B cell (primary cell): ENCODE data around the gene DAB1. TPM values are rescaled to one million over a fixed set of nuclear protein-coding genes. Genes with fewer than 3 reads are reported as not detected.

Experiments used
- ATAC-seq: fragments of 200-7000 bp; cut with Tn5 transposase; one replicate; pipeline ENCODE4 v1.10.0; 2021; ENCODE audit warnings: low read depth, mild to moderate bottlenecking, moderate number of reproducible peaks, moderate library complexity
- CTCF ChIA-PET: fragments of 350-600 bp; sonication (Branson Sonifier 250); formaldehyde crosslinking; loops from one replicate; lab custom pipeline; 2021; ENCODE audit warnings: antibody characterized with exemption, inconsistent platforms; lab: Charles Lee
- POLR2A ChIA-PET: fragments of 350-600 bp; sonication (Branson Sonifier 250); formaldehyde crosslinking; loops from one replicate; lab custom pipeline; 2021; ENCODE audit warnings: antibody characterized with exemption; lab: Charles Lee
- DNase-seq: peaks from one replicate; pipeline ENCODE4 v3.0.0; 2013
- H2AFZ ChIP-seq: 2 replicates; pipeline ENCODE4 v1.6.1; 2012; ENCODE audit warnings: mild to moderate bottlenecking, low read depth, low read length; ENCODE audit not compliant: insufficient read depth, poor library complexity, severe bottlenecking
- H3K27ac ChIP-seq, 2 donors: 1 replicate in 1 of 2; 2 replicates in 1 of 2; pipeline ENCODE4 v1.5.1; 2012 to 2013; ENCODE audit warnings: low read length in 2 of 2, mild to moderate bottlenecking in 2 of 2, moderate library complexity in 1 of 2
- H3K27me3 ChIP-seq, 4 experiments: fragments of 200-600 bp in 1 of 4; sonication (generic) in 1 of 4; replicated peaks in 1 of 4; 1 replicate in 2 of 4; 2 replicates in 2 of 4; pipeline versions ENCODE4 v1.6.1 to v1.7.0; 2013 to 2016; ENCODE audit warnings: low read length in 3 of 4, mild to moderate bottlenecking in 2 of 4, mixed read lengths in 1 of 4, moderate library complexity in 1 of 4; ENCODE audit not compliant: insufficient read depth in 4 of 4, control insufficient read depth in 3 of 4; ENCODE audit errors: control extremely low read depth in 1 of 4
- H3K36me3 ChIP-seq, 2 experiments: replicated peaks in 1 of 2; 1 replicate in 1 of 2; 2 replicates in 1 of 2; pipeline versions ENCODE4 v1.6.1 to v1.7.1; 2013; ENCODE audit warnings: low read length in 1 of 2; ENCODE audit not compliant: insufficient read depth in 2 of 2, control insufficient read depth in 1 of 2; ENCODE audit errors: control extremely low read depth in 1 of 2, extremely low read depth in 1 of 2
- H3K4me1 ChIP-seq, 2 donors: fragments of 200-600 bp in 1 of 2; sonication (generic) in 1 of 2; 1 replicate in 1 of 2; 2 replicates in 1 of 2; pipeline versions ENCODE4 v1.5.1 to v1.6.1; 2013 to 2017; ENCODE audit warnings: low read length in 2 of 2; ENCODE audit not compliant: control insufficient read depth in 2 of 2, insufficient read depth in 2 of 2
- H3K4me2 ChIP-seq: replicated peaks from 2 replicates; pipeline ENCODE3; 2012; ENCODE audit warnings: mild to moderate bottlenecking, low read depth, low read length; ENCODE audit not compliant: poor library complexity, severe bottlenecking
- H3K4me3 ChIP-seq, 5 experiments: fragments of 200-600 bp in 1 of 5; sonication (generic) in 1 of 5; 1 replicate in 3 of 5; 2 replicates in 2 of 5; pipeline versions ENCODE4 v1.5.1 to v1.7.0; 2011 to 2016; ENCODE audit warnings: low read length in 4 of 5, mild to moderate bottlenecking in 4 of 5, low read depth in 2 of 5, control low read depth in 1 of 5, moderate library complexity in 1 of 5; ENCODE audit not compliant: insufficient read depth in 1 of 5; ENCODE audit errors: control extremely low read depth in 1 of 5, extremely low read depth in 1 of 5
- H3K79me2 ChIP-seq: fragments of 200-600 bp; sonication (generic); one replicate; pipeline ENCODE4 v1.6.0; 2016; ENCODE audit warnings: low read length; ENCODE audit not compliant: control insufficient read depth, insufficient read depth
- H3K9ac ChIP-seq: fragments of 200-600 bp; sonication (generic); 2 replicates; pipeline ENCODE4 v1.6.1; 2017; ENCODE audit warnings: mild to moderate bottlenecking, low read length, moderate library complexity
- H3K9me3 ChIP-seq, 3 donors: one replicate each; pipeline versions ENCODE4 v1.6.1 to v1.7.1; 2013; ENCODE audit warnings: low read length in 2 of 3; ENCODE audit not compliant: control insufficient read depth in 2 of 3, insufficient read depth in 1 of 3; ENCODE audit errors: control extremely low read depth in 1 of 3
- H4K20me1 ChIP-seq: 2 replicates; pipeline ENCODE4 v1.6.0; 2012; ENCODE audit warnings: mild to moderate bottlenecking, low read length; ENCODE audit not compliant: insufficient read depth, control insufficient read depth, poor library complexity, severe bottlenecking
- H3K27ac Mint-ChIP-seq: one replicate; pipeline ENCODE4 v1.8.0; 2021; ENCODE audit warnings: mixed read lengths
- H3K27me3 Mint-ChIP-seq: one replicate; pipeline ENCODE4 v1.8.0; 2021; ENCODE audit warnings: mixed read lengths
- H3K4me1 Mint-ChIP-seq: one replicate; pipeline ENCODE4 v1.8.0; 2021; ENCODE audit warnings: mixed read lengths
- H3K4me3 Mint-ChIP-seq: one replicate; pipeline ENCODE4 v1.8.0; 2021; ENCODE audit warnings: mixed read lengths
- H3K9me3 Mint-ChIP-seq: one replicate; pipeline ENCODE4 v1.8.0; 2022; ENCODE audit warnings: mixed read lengths; ENCODE audit not compliant: insufficient read depth
- CTCF ChIP-seq: fragments of 200-600 bp; IDR thresholded peaks from one replicate; pipeline ENCODE4 v1.8.0; 2022; ENCODE audit warnings: antibody characterized with exemption, mild to moderate bottlenecking
- EZH2 ChIP-seq: IDR thresholded peaks from 2 replicates; pipeline ENCODE4 v1.6.1; 2012; ENCODE audit warnings: borderline replicate concordance, low read depth, mild to moderate bottlenecking, moderate library complexity, low read length; ENCODE audit not compliant: insufficient read depth, poor library complexity, severe bottlenecking
- WGBS: methylation state at CpG from one replicate; pipeline ENCODE4 v1.1.5; 2013; ENCODE audit warnings: missing lambda C conversion rate; ENCODE audit not compliant: insufficient coverage; 5-methylcytosine and 5-hydroxymethylcytosine counted together
- intact Hi-C: fragments of 100-400 bp; cut with micrococcal nuclease; formaldehyde crosslinking; loops from one replicate; pipeline ENCODE4 v1.10.0; 2022
- polyA plus RNA-seq: library from polyadenylated mRNA; depleted of rRNA; stranded (reverse); fragments of >200 nt; gene quantifications from 2 replicates; pipeline ENCODE4 v1.2.3, GENCODE V29; 2012
- total RNA-seq, 2 donors: library from RNA; stranded (reverse); fragments of 120-200 nt in 1 of 2; gene quantifications; 1 replicate in 1 of 2; 2 replicates in 1 of 2; pipeline versions ENCODE4 v1.2.3 to v1.2.4, GENCODE V29; 2013 to 2022

Gene DAB1
- total and polyA plus RNA-seq, 2 donors (not counting 1 experiment from before 2014, with no cell fraction given): not detected

GRCh38 chr1:57064379-57065140, 359.3 kb downstream of the DAB1 start:
- Mint-ChIP-seq H3K27ac (no peak overlapping the region), H3K4me1 (no peaks in the 10 kb centered on the region), H3K4me3 (no peak overlapping the region), H3K27me3 (peaks cover 3% of the 10 kb centered on the region), H3K9me3 (no peaks in the 10 kb centered on the region)
- no peak overlapping the region for H2AFZ ChIP-seq
- no peaks in the 10 kb centered on the region for H3K4me1 ChIP-seq
- H3K36me3 ChIP-seq: no peaks in the 10 kb centered on the region
- DNase-seq: no peak
- no peak overlapping the region for H3K9ac ChIP-seq
- no peaks in the 10 kb centered on the region for H4K20me1 ChIP-seq
- ATAC-seq: no peak
- no peak overlapping the region for H3K4me3 ChIP-seq
- no peaks in the 10 kb centered on the region for H3K27me3 ChIP-seq
- no peaks in the 10 kb centered on the region for H3K9me3 ChIP-seq
- CTCF ChIA-PET: no interaction called here
- 90% methylated on average over 4 of the region's 7 CpGs for WGBS
- H3K4me2 ChIP-seq: no peak overlapping the region
- intact Hi-C loops: no loop called here
- TF ChIP-seq EZH2: no peak
- TF ChIP-seq CTCF: no peak
- H3K79me2 ChIP-seq: no peaks in the 10 kb centered on the region
- POLR2A ChIA-PET: no interaction called here
- no peak overlapping the region for H3K27ac ChIP-seq

GRCh38 chr1:57063406-57064125, 360.3 kb downstream of the DAB1 start:
- Histone ChIP-seq H3K27ac (no peak overlapping the region), H3K4me3 (no peak overlapping the region), H3K36me3 (no peaks in the 10 kb centered on the region), H3K79me2 (no peaks in the 10 kb centered on the region), H3K9me3 (no peaks in the 10 kb centered on the region), H4K20me1 (no peaks in the 10 kb centered on the region), H3K27me3 (no peaks in the 10 kb centered on the region), H3K9ac (no peak overlapping the region), H3K4me1 (no peaks in the 10 kb centered on the region), H2AFZ (no peak overlapping the region), H3K4me2 (no peak overlapping the region)
- ChIA-PET CTCF (no interaction called here), POLR2A (no interaction called here)
- DNase-seq: no peak
- WGBS: 86% methylated on average over 1 of the region's 6 CpGs
- Mint-ChIP-seq H3K9me3 (no peaks in the 10 kb centered on the region), H3K4me3 (no peak overlapping the region), H3K27ac (no peak overlapping the region), H3K4me1 (no peaks in the 10 kb centered on the region), H3K27me3 (peaks cover 3% of the 10 kb centered on the region)
- intact Hi-C loops: no loop called here
- ATAC-seq: no peak
- TF ChIP-seq CTCF: no peak
- TF ChIP-seq EZH2: no peak
